ENCODE results near the gene ZNF628. TPM values are rescaled to one million over a fixed set of nuclear protein-coding genes. Genes with fewer than 3 reads are reported as not detected.

The ZNF628 gene
- total and polyA plus RNA-seq, 2 donors (not counting 1 experiment from before 2014, with no cell fraction given) = 13.3 to 18.3 TPM

DNA sequence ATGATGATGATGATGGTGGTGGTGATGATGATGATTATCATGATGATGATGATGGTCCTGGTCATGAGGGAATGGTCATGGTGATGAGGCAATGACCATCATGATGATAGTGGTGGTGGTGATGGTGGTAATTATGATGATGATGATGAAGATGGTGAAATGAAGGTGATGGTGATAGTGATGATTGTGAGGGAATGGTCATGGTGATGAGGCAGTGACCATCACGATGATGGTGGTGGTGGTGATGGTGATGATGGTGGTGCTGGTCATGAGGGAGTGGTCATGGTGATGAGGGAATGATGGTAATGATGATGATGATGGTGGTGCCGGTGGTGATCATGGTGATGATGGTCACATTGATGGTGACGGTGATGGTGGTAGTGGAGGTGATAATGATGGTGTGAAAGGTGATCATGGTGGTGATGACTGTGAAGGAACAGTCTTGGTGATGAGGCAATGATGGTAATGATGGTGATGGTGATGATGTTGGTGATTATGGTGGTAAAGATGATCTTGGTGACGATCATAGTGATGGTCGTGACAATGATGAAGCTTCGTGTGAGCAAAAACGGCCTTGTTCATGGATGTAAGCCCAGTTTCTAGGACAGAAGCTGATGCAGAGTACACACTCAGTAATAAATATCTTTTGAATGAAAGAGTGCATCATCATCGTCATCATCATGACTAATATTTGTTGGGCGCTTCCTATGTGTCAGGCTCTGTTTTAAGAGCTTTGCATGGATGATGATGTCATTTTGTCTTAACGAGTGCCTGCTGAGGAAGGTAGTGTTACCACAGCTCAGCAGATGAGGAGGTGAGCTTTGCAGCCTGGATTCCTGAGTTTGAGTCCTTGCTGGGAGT, 43.3 kb downstream of the ZNF628 start:
- intact Hi-C loops (cut with micrococcal nuclease) = no loop called here
- peaks cover 0 to 4% (median 0%) of the 10 kb centered on the region in 3 donors for H3K9me3 ChIP-seq (ENCODE audit: control extremely low read depth in 1 of 3, control insufficient read depth in 2 of 3, insufficient read depth in 1 of 3, low read length in 2 of 3)
- no peak overlapping the region for H3K4me2 ChIP-seq (replicated peaks; ENCODE audit: low read depth, low read length, poor library complexity, severe bottlenecking)
- H3K4me3 ChIP-seq (ENCODE audit: control extremely low read depth in 1 of 5, extremely low read depth in 1 of 5, insufficient read depth in 1 of 5, low read depth in 2 of 5, low read length in 4 of 5) = no peak overlapping the region
- Mint-ChIP-seq H3K27me3 (peaks cover 7% of the 10 kb centered on the region), H3K27ac (no peak overlapping the region), H3K4me1 (peaks cover 9% of the 10 kb centered on the region), H3K9me3 (ENCODE audit: insufficient read depth) (no peaks in the 10 kb centered on the region), H3K4me3 (no peak overlapping the region)
- 95% methylated on average over 6 of the region's 10 CpGs for whole genome bisulfite sequencing (ENCODE audit: insufficient coverage)
- DNase-seq = no peak
- no peaks in the 10 kb centered on the region for H4K20me1 ChIP-seq (ENCODE audit: control insufficient read depth, insufficient read depth, low read length, poor library complexity, severe bottlenecking)
- ChIA-PET CTCF (interaction anchor here (0.7 to 1.2 kb wide), 3 partner anchors 106 to 113 kb away, joined by 3 to 11 read pairs (median 4); no protein-coding TSS in a partner anchor), POLR2A (no interaction called here)
- H2AFZ ChIP-seq (ENCODE audit: insufficient read depth, low read depth, low read length, poor library complexity, severe bottlenecking) = no peak overlapping the region
- H3K36me3 ChIP-seq (replicated peaks in 1 of 2; ENCODE audit: control extremely low read depth in 1 of 2, control insufficient read depth in 1 of 2, extremely low read depth in 1 of 2, insufficient read depth in 2 of 2, low read length in 1 of 2) = no peaks in the 10 kb centered on the region
- H3K79me2 ChIP-seq (ENCODE audit: control insufficient read depth, insufficient read depth, low read length) = no peaks in the 10 kb centered on the region
- no peak overlapping the region for H3K9ac ChIP-seq (ENCODE audit: low read length)
- TF ChIP-seq, protein P1, sequence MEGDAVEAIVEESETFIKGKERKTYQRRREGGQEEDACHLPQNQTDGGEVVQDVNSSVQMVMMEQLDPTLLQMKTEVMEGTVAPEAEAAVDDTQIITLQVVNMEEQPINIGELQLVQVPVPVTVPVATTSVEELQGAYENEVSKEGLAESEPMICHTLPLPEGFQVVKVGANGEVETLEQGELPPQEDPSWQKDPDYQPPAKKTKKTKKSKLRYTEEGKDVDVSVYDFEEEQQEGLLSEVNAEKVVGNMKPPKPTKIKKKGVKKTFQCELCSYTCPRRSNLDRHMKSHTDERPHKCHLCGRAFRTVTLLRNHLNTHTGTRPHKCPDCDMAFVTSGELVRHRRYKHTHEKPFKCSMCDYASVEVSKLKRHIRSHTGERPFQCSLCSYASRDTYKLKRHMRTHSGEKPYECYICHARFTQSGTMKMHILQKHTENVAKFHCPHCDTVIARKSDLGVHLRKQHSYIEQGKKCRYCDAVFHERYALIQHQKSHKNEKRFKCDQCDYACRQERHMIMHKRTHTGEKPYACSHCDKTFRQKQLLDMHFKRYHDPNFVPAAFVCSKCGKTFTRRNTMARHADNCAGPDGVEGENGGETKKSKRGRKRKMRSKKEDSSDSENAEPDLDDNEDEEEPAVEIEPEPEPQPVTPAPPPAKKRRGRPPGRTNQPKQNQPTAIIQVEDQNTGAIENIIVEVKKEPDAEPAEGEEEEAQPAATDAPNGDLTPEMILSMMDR (IDR thresholded peaks at IDR 0.05) = no peak
- TF ChIP-seq EZH2 (IDR thresholded peaks at IDR 0.05; ENCODE audit: borderline replicate concordance, insufficient read depth, low read depth, low read length, poor library complexity, severe bottlenecking) = no peak
- peaks cover 4 to 11% of the 10 kb centered on the region in 2 donors for H3K4me1 ChIP-seq (ENCODE audit: control insufficient read depth in 2 of 2, insufficient read depth in 2 of 2, low read length in 2 of 2)
- no peak overlapping the region for H3K27ac ChIP-seq (ENCODE audit: low read length in 2 of 2)
- ATAC-seq (ENCODE audit: low read depth) = no peak
- H3K27me3 ChIP-seq (replicated peaks in 1 of 4; ENCODE audit: control extremely low read depth in 1 of 4, control insufficient read depth in 3 of 4, insufficient read depth in 4 of 4, low read length in 3 of 4) = peaks cover 0 to under 1% (median 0%) of the 10 kb centered on the region in 4 experiments

GRCh38 chr19:55520691-55521292, 44.4 kb downstream of the ZNF628 start:
- peaks cover 9% of the 10 kb centered on the region for H3K4me1 Mint-ChIP-seq
- no peaks in the 10 kb centered on the region for H4K20me1 ChIP-seq (ENCODE audit: control insufficient read depth, insufficient read depth, low read length, poor library complexity, severe bottlenecking)
- no peak for TF ChIP-seq EZH2 (IDR thresholded peaks at IDR 0.05; ENCODE audit: borderline replicate concordance, insufficient read depth, low read depth, low read length, poor library complexity, severe bottlenecking)
- no peaks in the 10 kb centered on the region for H3K27me3 ChIP-seq (replicated peaks in 1 of 4; ENCODE audit: control extremely low read depth in 1 of 4, control insufficient read depth in 3 of 4, insufficient read depth in 4 of 4, low read length in 3 of 4)
- no peaks in the 10 kb centered on the region for H3K36me3 ChIP-seq (replicated peaks in 1 of 2; ENCODE audit: control extremely low read depth in 1 of 2, control insufficient read depth in 1 of 2, extremely low read depth in 1 of 2, insufficient read depth in 2 of 2, low read length in 1 of 2)
- no peak for ATAC-seq (ENCODE audit: low read depth)
- H3K4me3 ChIP-seq (ENCODE audit: control extremely low read depth in 1 of 5, extremely low read depth in 1 of 5, insufficient read depth in 1 of 5, low read depth in 2 of 5, low read length in 4 of 5) = no peak overlapping the region
- no peak overlapping the region for H3K9ac ChIP-seq (ENCODE audit: low read length)
- POLR2A ChIA-PET = no interaction called here
- peaks cover 0 to 4% (median 0%) of the 10 kb centered on the region in 3 donors for H3K9me3 ChIP-seq (ENCODE audit: control extremely low read depth in 1 of 3, control insufficient read depth in 2 of 3, insufficient read depth in 1 of 3, low read length in 2 of 3)
- peaks cover 10% of the 10 kb centered on the region for H3K27me3 Mint-ChIP-seq
- H3K4me3 Mint-ChIP-seq = no peak overlapping the region
- H2AFZ ChIP-seq (ENCODE audit: insufficient read depth, low read depth, low read length, poor library complexity, severe bottlenecking) = no peak overlapping the region
- H3K79me2 ChIP-seq (ENCODE audit: control insufficient read depth, insufficient read depth, low read length) = no peaks in the 10 kb centered on the region
- intact Hi-C loops (cut with micrococcal nuclease) = no loop called here
- WGBS (ENCODE audit: insufficient coverage) = 91% methylated on average over 12 of the region's 14 CpGs
- peaks cover 4 to 11% of the 10 kb centered on the region in 2 donors for H3K4me1 ChIP-seq (ENCODE audit: control insufficient read depth in 2 of 2, insufficient read depth in 2 of 2, low read length in 2 of 2)
- CTCF ChIA-PET = interaction anchor here (1.1 to 1.2 kb wide), 2 partner anchors 111 to 112 kb away, joined by 4 to 11 read pairs; no protein-coding TSS in a partner anchor
- H3K9me3 Mint-ChIP-seq (ENCODE audit: insufficient read depth) = no peaks in the 10 kb centered on the region
- H3K27ac Mint-ChIP-seq = no peak overlapping the region
- DNase-seq = no peak
- H3K27ac ChIP-seq (ENCODE audit: low read length in 2 of 2) = no peak overlapping the region
- H3K4me2 ChIP-seq (replicated peaks; ENCODE audit: low read depth, low read length, poor library complexity, severe bottlenecking) = no peak overlapping the region
